Measurements from ENCODE around the gene TCAP. TPM values are rescaled to one million over a fixed set of nuclear protein-coding genes. Genes with fewer than 3 reads are reported as not detected.

The TCAP gene
- total RNA-seq, 1 donor: 0.36 TPM

- Histone ChIP-seq H3K4me1 (ENCODE audit: insufficient read depth, low read length) (peaks cover 3% of the 10 kb centered on the region), H3K27ac (ENCODE audit: low read depth, low read length) (no peak overlapping the region), H3K9me3 (ENCODE audit: low read depth, low read length) (no peaks in the 10 kb centered on the region), H3K36me3 (ENCODE audit: insufficient read depth, low read length) (no peaks in the 10 kb centered on the region), H3K27me3 (ENCODE audit: insufficient read depth, low read length) (peaks cover 76% of the 10 kb centered on the region), H3K4me2 (ENCODE audit: insufficient read depth, low read length) (no peak overlapping the region), H3K79me2 (ENCODE audit: insufficient read depth, low read length) (no peaks in the 10 kb centered on the region), H2AFZ (ENCODE audit: low read length) (no peak overlapping the region), H4K20me1 (ENCODE audit: insufficient read depth, low read length) (peaks cover 4% of the 10 kb centered on the region), H3K4me3 (ENCODE audit: insufficient read depth, low read length) (no peak overlapping the region)
- DNase-seq (ENCODE audit: insufficient read length, low spot score, missing footprints): no peak
- no peak for TF ChIP-seq CTCF (IDR thresholded peaks at IDR 0.05; ENCODE audit: extremely low read depth, low read depth, low read length)
Measured at GRCh38 chr17:39627047-39627711, 38.0 kb upstream of the TCAP start.

- no peaks in the 10 kb centered on the region for H3K4me1 ChIP-seq (ENCODE audit: insufficient read depth, low read length)
- peaks cover 83% of the 10 kb centered on the region for H3K27me3 ChIP-seq (ENCODE audit: insufficient read depth, low read length)
- H3K27ac ChIP-seq (ENCODE audit: low read depth, low read length): no peak overlapping the region
- H3K4me3 ChIP-seq (ENCODE audit: insufficient read depth, low read length): no peak overlapping the region
- H3K4me2 ChIP-seq (ENCODE audit: insufficient read depth, low read length): no peak overlapping the region
- H3K79me2 ChIP-seq (ENCODE audit: insufficient read depth, low read length): no peaks in the 10 kb centered on the region
- no peak for TF ChIP-seq CTCF (IDR thresholded peaks at IDR 0.05; ENCODE audit: extremely low read depth, low read depth, low read length)
- no peaks in the 10 kb centered on the region for H3K9me3 ChIP-seq (ENCODE audit: low read depth, low read length)
- no peaks in the 10 kb centered on the region for H3K36me3 ChIP-seq (ENCODE audit: insufficient read depth, low read length)
- H2AFZ ChIP-seq (ENCODE audit: low read length): no peak overlapping the region
- no peak for DNase-seq (ENCODE audit: insufficient read length, low spot score, missing footprints)
- H4K20me1 ChIP-seq (ENCODE audit: insufficient read depth, low read length): peaks cover 3% of the 10 kb centered on the region
Measured at GRCh38 chr17:39627712-39628516, 37.2 kb upstream of the TCAP start.

- Histone ChIP-seq H3K79me2 (ENCODE audit: insufficient read depth, low read length) (no peaks in the 10 kb centered on the region), H3K4me1 (ENCODE audit: insufficient read depth, low read length) (no peaks in the 10 kb centered on the region), H2AFZ (ENCODE audit: low read length) (no peak overlapping the region), H3K4me3 (ENCODE audit: insufficient read depth, low read length) (no peak overlapping the region), H3K9me3 (ENCODE audit: low read depth, low read length) (no peaks in the 10 kb centered on the region), H3K4me2 (ENCODE audit: insufficient read depth, low read length) (no peak overlapping the region), H3K36me3 (ENCODE audit: insufficient read depth, low read length) (no peaks in the 10 kb centered on the region), H4K20me1 (ENCODE audit: insufficient read depth, low read length) (no peaks in the 10 kb centered on the region), H3K27me3 (ENCODE audit: insufficient read depth, low read length) (peaks cover 84% of the 10 kb centered on the region), H3K27ac (ENCODE audit: low read depth, low read length) (no peak overlapping the region)
- no peak for TF ChIP-seq CTCF (IDR thresholded peaks at IDR 0.05; ENCODE audit: extremely low read depth, low read depth, low read length)
- DNase-seq (ENCODE audit: insufficient read length, low spot score, missing footprints): peak; percentile 92
Measured at GRCh38 chr17:39628655-39629493, 36.3 kb upstream of the TCAP start.
